Right lobe of liver (tissue), 4 donors: ENCODE results near the gene ZNF331.

Source experiments
- POLR2A ChIP-seq: fragments of 450-650 bp; IDR thresholded peaks from one replicate; pipeline ENCODE4 v1.6.1; 2017; ENCODE audit warnings: antibody characterized with exemption, mild to moderate bottlenecking
- TF ChIP-seq, protein P1 (sequence below), 4 donors: fragments of 200-600 bp in 3 of 4; fragments of 450-650 bp in 1 of 4; IDR thresholded peaks; one replicate each; pipeline versions ENCODE4 v1.5.1 to v1.8.0; 2016 to 2022; ENCODE audit warnings: antibody characterized with exemption in 4 of 4, mild to moderate bottlenecking in 2 of 4
- donor health status: DM: no; HTN: no; CAD: no.
- donor health status: DM: no; HTN: no; CAD: no.
- donor health status: DM: no; HTN: yes; CAD: no.

- TF ChIP-seq, protein P1, sequence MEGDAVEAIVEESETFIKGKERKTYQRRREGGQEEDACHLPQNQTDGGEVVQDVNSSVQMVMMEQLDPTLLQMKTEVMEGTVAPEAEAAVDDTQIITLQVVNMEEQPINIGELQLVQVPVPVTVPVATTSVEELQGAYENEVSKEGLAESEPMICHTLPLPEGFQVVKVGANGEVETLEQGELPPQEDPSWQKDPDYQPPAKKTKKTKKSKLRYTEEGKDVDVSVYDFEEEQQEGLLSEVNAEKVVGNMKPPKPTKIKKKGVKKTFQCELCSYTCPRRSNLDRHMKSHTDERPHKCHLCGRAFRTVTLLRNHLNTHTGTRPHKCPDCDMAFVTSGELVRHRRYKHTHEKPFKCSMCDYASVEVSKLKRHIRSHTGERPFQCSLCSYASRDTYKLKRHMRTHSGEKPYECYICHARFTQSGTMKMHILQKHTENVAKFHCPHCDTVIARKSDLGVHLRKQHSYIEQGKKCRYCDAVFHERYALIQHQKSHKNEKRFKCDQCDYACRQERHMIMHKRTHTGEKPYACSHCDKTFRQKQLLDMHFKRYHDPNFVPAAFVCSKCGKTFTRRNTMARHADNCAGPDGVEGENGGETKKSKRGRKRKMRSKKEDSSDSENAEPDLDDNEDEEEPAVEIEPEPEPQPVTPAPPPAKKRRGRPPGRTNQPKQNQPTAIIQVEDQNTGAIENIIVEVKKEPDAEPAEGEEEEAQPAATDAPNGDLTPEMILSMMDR (IDR thresholded peaks at IDR 0.05) = no peak
- TF ChIP-seq POLR2A = no peak
These were observed 599 bp downstream of the ZNF331 start for GRCh38 chr19:53538378-53539109.
